Breast epithelium (tissue), 3 donors: Measurements from ENCODE around the gene ANKRD55.

Experiments used
- POLR2A ChIP-seq: fragments of 450-650 bp; IDR thresholded peaks from one replicate; pipeline ENCODE4 v1.6.1; 2016; ENCODE audit warnings: antibody characterized with exemption, mild to moderate bottlenecking, moderate library complexity
- TF ChIP-seq, protein P1 (sequence below), 3 donors: fragments of 450-650 bp; IDR thresholded peaks; one replicate each; pipeline ENCODE4 v1.5.1; 2016 to 2017; ENCODE audit warnings: antibody characterized with exemption in 3 of 3, mild to moderate bottlenecking in 3 of 3, moderate library complexity in 3 of 3

DNA sequence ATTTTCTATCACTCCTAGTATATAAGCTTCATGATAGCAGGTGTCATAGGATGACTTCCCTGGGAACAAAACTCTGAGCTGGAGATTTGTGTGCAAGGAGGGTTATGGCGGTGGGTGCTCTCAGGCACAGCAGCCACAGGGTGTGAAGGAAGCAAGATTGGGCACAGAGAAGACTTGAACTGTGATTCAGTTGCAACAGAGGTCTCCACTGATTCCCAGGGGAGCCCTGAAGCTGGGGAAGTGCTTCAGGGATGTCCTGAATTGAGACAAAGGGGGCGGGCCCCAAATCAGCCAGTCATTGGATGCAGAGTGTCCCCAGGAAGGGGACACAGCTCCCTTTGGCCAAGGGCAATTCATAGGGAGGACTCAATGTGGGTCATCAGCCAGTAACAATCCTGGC lies 44.4 kb upstream of the ANKRD55 start:
- TF ChIP-seq, protein P1, sequence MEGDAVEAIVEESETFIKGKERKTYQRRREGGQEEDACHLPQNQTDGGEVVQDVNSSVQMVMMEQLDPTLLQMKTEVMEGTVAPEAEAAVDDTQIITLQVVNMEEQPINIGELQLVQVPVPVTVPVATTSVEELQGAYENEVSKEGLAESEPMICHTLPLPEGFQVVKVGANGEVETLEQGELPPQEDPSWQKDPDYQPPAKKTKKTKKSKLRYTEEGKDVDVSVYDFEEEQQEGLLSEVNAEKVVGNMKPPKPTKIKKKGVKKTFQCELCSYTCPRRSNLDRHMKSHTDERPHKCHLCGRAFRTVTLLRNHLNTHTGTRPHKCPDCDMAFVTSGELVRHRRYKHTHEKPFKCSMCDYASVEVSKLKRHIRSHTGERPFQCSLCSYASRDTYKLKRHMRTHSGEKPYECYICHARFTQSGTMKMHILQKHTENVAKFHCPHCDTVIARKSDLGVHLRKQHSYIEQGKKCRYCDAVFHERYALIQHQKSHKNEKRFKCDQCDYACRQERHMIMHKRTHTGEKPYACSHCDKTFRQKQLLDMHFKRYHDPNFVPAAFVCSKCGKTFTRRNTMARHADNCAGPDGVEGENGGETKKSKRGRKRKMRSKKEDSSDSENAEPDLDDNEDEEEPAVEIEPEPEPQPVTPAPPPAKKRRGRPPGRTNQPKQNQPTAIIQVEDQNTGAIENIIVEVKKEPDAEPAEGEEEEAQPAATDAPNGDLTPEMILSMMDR (IDR thresholded peaks at IDR 0.05): no peak
- no peak for TF ChIP-seq POLR2A
